ENCODE results near the gene ISCA2.

DNA sequence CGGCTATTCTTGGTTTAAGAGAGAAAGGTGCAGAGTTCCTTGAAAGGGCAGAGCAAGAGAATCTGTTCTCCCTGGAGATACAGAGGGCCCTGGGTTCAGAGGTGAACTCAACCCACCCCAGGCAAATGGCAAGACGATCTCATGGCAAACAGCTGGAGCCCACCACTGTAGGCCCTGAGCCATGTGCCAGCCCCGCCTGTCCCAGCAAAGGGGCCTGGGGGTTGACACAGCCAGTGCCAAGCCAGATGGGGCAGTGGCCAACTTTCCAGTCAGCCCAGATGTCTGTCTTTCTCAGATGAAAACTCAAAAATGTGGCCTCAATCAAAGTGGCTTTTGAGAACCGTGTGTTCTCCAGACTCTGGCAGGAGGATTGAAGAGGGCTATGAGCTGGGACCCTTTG lies 51.8 kb downstream of the ISCA2 start:
- TF ChIP-seq, protein P1, sequence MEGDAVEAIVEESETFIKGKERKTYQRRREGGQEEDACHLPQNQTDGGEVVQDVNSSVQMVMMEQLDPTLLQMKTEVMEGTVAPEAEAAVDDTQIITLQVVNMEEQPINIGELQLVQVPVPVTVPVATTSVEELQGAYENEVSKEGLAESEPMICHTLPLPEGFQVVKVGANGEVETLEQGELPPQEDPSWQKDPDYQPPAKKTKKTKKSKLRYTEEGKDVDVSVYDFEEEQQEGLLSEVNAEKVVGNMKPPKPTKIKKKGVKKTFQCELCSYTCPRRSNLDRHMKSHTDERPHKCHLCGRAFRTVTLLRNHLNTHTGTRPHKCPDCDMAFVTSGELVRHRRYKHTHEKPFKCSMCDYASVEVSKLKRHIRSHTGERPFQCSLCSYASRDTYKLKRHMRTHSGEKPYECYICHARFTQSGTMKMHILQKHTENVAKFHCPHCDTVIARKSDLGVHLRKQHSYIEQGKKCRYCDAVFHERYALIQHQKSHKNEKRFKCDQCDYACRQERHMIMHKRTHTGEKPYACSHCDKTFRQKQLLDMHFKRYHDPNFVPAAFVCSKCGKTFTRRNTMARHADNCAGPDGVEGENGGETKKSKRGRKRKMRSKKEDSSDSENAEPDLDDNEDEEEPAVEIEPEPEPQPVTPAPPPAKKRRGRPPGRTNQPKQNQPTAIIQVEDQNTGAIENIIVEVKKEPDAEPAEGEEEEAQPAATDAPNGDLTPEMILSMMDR (IDR thresholded peaks at IDR 0.05) = no peak
- TF ChIP-seq POLR2A (IDR thresholded peaks at IDR 0.05) = no peak

All from testis (tissue), 2 donors.